Measurements from ENCODE around the gene AATF.
"Not testable (repeated sequence)": the region's sequence is repeated elsewhere in the genome, so short reads cannot be mapped to it uniquely, and the experiment has no call there.

The AATF gene

DNA sequence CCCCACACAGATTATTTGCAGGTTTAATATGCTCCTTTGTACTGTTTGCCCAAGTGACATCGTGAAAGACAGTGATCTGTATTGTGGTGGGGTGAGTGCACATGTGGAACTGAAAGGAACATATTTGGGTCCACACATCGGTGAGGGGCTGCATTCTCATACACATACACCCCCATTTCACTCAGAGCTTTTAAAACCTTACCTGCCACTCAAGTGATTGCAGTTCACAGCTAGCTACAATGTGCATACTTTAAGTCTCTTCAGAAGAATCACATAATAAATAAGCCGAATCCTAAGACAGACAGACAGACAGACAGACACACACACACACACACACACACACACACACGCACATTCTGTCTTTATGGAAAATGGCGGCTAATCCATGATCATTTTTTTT lies 102.6 kb downstream of the AATF start:
- no peak for DNase-seq

DNA sequence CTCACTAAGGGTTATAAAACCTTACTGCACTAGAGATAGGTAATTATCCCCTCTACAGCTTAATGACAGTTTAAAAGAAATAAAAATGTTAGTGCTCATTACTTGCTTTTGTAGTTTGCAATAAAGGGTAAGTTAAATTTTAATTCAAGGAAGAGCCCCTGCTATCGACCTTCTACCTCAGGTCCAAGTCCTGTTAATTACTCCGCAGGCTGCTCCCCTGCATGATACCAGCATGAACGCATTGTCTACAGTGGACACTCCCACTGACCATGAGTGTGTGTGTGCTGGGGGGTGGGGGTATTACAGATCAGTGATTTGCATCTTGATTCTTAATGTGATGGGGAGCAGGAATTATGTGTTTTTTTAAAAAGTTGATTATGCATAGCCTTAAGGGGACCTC lies 103.1 kb downstream of the AATF start:
- DNase-seq = no peak

GRCh38 chr17:37052450-37052849 lies 103.7 kb downstream of the AATF start:
- no peak for DNase-seq

DNA sequence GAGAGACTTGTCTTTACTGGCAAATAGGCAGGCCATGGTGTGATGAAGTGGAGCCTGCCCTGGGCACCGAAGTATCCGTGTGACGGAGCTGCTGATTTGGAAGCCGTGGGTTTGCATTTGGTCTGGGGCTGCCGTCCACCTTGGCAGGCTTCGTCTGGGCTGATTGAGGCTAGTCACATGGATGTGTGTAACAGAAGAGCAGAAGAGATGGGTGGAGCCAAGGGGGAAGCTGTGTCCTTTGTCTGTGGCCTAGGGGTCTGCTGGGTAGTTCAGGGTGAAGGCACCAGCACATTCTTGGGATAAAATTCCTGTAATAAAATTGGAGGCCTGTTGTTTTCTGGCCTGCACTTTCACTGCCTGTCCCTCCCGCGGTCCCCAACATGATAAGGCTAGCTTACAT lies 106.1 kb downstream of the AATF start:
- DNase-seq = no peak

DNA sequence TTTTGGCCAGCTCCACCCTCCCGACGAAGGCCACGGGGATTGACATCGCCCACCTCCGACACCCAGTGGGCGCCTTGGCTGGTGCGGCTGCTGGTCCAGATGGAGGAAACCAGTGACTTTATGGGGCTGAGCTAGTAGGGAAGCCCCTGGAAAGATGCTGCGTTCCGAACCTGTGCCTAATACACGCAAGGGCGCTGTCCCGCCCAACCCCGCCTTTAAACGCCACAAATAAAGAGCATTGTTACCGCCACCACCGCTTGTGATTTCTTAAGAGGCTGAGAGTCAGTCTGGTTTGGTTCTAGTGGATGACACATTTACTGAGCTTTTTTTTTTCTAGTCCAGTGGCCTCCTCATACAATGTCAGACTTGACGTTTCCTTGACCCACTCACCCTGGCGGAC lies 107.9 kb downstream of the AATF start:
- no peak for DNase-seq

DNA sequence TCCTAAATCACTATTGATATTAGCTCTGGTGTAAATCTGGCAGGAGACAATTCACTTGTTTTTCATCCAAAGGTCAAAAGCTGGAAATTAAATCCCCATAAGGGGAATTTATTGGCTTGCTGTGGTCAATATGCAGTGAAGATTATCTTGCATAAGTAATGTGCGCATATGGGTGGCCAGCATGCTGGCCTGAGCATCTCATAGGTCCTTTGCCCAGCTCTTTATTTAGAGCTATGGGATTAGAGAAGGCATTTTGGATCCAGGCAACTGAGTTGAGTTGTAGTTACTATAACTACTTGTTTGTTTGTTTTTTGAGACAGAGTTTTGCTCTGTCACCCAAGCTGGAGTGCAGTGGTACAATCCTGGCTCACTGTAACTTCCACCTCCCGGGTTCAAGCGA lies 110.7 kb downstream of the AATF start:
- no peak for DNase-seq

DNA sequence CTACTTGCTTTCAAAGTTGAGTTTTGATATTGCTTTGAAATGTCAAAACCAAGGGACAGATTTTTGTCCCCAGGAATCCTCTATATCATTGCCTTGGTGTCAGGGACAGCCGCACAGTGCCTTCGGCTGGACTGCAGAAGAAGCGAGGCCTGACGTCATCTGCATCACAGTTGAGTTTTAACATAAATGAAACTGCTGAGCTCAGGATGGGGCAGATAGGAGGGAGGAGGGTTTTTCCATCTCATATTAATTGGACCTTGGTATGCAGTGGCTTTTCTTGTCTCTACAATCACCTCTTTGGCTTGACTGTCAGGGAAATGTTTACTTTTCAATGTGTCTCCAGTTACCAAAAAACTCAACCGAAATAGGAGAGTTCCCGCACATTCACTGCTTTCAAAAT lies 111.3 kb downstream of the AATF start:
- DNase-seq = no peak

- DNase-seq = no peak
Observed at GRCh38 chr17:37060928-37061327, 112.2 kb downstream of the AATF start.

- no peak for DNase-seq
Observed at GRCh38 chr17:37062021-37062420, 113.3 kb downstream of the AATF start.

DNA sequence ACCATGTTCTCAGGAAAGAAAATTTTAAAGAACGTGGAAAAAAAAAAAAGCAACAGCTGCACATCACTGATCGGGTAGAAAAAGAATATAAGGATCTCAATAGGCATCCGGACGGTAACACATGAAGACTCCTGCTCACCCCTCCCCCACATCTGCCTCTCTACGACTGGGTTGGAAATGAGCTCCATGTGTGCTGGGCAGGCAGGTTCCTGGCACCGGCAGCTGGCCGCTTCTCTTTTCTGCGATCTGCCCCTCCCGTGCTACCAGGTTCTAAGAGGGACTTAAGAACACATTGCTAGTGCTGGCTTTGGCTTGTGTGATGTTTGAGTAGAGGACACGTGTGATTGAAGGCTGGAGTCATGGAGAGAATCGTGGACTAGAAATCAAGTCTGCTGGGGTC lies 115.5 kb downstream of the AATF start:
- DNase-seq = no peak

DNA sequence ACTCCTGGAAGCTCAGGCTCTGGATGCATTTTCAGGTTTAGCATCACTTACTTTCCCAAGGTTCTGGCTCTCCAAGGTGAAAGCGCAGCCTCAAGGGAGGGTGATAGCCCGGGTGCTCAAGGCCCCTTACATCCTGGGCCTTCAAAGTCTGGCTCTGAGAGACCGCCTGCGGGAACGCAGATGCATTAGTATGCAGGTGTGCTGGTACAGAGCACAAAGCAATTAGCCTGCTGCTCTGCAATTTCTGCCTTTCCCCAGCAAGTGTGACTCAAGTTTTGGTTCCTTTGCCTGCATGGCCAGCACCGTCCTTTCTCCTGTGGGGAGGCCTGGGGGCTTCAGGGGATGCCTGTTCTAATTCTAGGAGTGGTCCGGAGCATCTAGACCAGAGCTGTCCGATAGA lies 116.2 kb downstream of the AATF start:
- DNase-seq = no peak

DNA sequence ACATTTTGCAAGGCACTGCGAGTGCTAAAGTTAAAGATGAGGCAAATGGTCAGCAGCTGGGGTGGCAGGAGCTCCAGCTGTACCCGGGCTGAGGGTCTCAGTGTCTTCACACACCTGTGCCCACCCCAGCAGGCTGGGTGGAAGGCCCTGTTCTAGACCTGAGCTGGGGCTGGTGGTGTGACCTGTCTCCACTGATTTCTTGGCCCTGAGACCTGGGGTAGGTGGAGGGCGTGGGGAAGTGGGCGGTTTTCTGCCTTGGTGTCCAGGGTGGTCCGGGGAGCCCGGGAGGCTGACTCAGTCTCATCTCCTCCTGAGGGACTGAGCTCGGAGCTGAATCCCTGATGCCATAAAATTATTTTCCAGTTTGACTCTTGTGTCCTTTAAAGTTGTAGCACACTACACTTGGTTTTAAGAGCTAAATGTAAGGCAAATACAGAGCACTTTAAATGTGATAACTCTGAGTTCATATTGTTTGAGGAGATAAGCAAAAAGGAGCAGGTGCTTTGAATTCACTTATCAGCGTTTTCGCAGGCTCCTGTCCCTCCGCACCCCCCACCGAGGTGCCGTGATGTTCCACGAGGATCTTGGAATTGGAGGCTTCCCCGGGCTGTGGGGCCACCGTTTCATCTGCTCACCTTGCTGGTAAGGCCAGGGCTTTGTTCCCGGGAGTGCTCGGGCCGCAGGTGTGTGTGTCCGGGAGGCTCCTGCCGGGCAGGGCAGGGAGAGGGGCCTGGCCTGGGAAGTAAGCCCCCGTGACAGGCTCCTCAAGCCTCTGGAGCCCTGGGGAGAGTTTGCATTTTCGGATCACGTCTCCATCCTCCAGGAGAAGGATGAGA lies 117.0 kb downstream of the AATF start:
- no peak for DNase-seq

DNA sequence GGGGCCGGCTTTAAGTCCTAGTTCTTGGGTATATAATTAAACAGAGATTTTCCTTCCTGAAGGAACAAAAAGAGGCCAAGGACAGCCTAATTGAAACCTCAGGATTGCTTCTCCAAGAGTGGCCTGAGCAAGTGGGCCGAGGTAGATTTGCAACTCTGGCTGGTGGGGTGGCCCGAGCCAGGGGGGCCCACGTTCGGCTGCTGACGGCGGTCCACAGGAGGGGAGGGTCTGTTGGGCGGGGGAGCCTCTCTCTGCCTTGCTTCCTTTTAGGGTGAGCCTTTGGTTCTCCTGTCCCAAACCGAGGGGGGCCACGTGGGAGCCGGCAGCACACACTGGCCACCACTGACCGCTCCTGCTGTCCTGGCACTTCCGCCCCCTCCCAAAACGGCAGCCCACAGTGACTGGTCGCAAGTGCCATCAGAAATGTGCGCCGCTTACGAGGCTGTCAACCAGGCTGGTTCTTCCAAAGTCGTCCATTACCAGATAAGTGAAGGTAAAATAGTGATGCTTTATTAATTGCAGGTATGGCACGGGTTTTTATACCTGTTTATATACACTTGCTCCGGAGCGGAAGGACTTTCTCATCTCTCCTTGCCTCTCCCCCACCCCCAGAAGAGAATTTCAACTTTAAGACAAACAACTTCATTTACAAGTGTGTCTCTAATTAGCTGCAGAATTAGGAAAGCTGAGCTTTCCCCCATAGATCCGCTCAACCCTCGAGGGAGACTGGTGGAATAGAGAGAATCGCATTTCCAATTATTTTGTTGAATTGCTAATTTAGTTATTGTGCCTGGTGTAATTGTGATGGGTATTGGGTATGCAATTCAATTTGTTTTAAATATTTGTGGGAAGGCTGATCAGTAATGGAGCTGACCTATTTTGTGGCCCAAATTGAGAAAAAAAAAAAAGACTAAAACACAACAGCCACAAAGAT lies 117.8 kb downstream of the AATF start:
- DNase-seq = no peak

DNA sequence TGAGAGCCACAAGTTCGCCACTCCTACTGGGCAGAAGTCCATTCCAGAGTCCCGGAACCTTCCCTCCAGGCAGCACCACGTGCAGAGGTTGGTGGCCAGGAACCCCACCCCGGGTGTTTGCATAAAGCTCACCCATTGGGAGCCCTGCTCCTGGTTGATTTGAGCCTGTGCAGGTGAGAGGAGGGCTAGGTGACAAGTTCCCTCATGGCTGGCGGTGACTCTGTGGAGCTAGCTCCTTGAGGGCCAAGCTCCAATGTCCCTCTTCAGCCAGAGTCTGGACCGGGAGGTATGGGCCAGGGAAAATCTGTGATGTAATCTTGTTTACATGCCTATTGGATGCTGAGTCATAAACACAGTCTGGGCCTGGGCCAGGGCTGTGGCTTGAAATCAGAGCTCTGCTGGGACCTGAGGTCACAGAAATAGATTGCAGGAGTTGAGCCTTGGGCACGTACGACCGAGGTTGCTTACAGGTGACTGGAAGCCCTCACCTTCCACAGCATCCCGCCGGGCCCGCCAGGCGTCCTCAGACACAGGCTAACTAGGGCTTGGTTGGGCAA lies 118.9 kb downstream of the AATF start:
- DNase-seq = no peak

- no peak for DNase-seq
Observed at GRCh38 chr17:37068266-37068665, 119.5 kb downstream of the AATF start.

- DNase-seq = no peak
Observed at GRCh38 chr17:37069087-37069486, 120.3 kb downstream of the AATF start.

- DNase-seq = not testable (repeated sequence)
Observed at GRCh38 chr17:37073464-37073863, 124.7 kb downstream of the AATF start.

- DNase-seq = no peak
Observed at GRCh38 chr17:37079065-37079708, 130.4 kb downstream of the AATF start.

DNA sequence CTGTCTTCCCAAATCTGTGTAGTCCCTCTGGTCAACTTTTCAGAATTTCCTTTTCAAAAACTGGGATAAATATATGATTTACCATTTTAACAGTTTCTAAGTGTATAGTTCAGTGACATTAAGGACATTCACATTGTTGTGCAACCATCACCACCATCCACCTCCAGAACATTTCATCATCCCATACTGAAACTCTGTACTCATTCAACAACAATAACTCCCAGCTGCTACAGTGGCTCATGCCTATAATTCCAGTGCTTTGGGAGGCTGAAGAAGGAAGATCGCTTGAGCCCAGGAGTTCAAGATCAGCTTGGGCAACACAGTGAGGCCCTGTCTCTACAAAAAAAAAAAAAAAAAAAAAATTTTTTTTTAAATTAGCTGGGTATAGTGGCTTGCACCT lies 131.0 kb downstream of the AATF start:
- DNase-seq = no peak

GRCh38 chr17:37081287-37081686 lies 132.5 kb downstream of the AATF start:
- DNase-seq = no peak

GRCh38 chr17:37082311-37082860 lies 133.6 kb downstream of the AATF start:
- DNase-seq = no peak

DNA sequence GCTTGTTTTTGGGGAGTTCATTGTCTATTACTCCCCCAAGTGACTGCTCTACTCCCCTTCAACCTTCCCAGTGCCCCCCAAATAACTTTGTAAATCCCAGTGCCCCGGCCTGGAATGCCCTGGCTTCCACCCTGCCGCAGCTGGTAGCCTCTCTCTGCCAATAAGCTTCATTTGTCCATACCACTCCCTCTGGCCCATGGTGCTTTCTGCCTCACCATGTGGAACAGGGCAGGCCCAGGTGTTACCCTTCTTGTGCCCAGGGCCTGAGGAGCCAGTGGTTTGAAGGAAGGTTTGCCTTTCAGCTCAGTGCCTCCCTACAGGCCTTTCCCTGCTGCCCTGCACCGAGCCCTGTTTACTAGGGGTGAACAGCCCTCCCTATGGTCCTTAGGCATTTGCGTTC lies 134.2 kb downstream of the AATF start:
- no peak for DNase-seq

- DNase-seq = no peak
Observed at GRCh38 chr17:37083456-37083855, 134.7 kb downstream of the AATF start.

Data from kidney glomerular epithelial cell (primary cell).